Measurements from ENCODE around the gene CAPN12. TPM values are rescaled to one million over a fixed set of nuclear protein-coding genes. Genes with fewer than 3 reads are reported as not detected.

Gene CAPN12
- total RNA-seq, 1 experiment from 2014 or later: 43.9 TPM

GRCh38 chr19:38737921-38738737 is 6.1 kb downstream of the CAPN12 start:
- Histone ChIP-seq H3K4me2 (no peak overlapping the region), H3F3A (ENCODE audit: insufficient read depth, low read depth) (peaks cover 28% of the 10 kb centered on the region), H3K27ac (no peak overlapping the region), H3K79me2 (ENCODE audit: low read depth) (peaks cover 21% of the 10 kb centered on the region), H2AFZ (no peak overlapping the region), H3K27me3 (ENCODE audit: insufficient read depth, low read depth) (no peaks in the 10 kb centered on the region), H3K4me1 (replicated peaks; ENCODE audit: insufficient read depth) (peaks cover 15% of the 10 kb centered on the region), H3K9me2 (ENCODE audit: insufficient read depth) (no peaks in the 10 kb centered on the region), H3K36me3 (ENCODE audit: low read depth) (no peaks in the 10 kb centered on the region), H4K20me1 (ENCODE audit: insufficient read depth) (no peaks in the 10 kb centered on the region), H3K4me3 (no peak overlapping the region), H3K9me3 (ENCODE audit: insufficient read depth, low read depth) (no peaks in the 10 kb centered on the region)
- ChIA-PET POLR2A (ENCODE audit: unreplicated experiment) (no interaction called here), CTCF (no interaction called here)
- no peak for DNase-seq
- TF ChIP-seq EZH2 (IDR thresholded peaks at IDR 0.05; ENCODE audit: low read depth): no peak
- TF ChIP-seq CTCF (conservative IDR thresholded peaks at IDR 0.05): no peak
- BruUV-seq (replicated peaks): no TSS peak
- intact Hi-C loops (cut with micrococcal nuclease; ENCODE audit: unreplicated experiment): loop anchor here (10.0 kb wide), 1 partner anchor 223 kb away; no protein-coding TSS in a partner anchor

DNA sequence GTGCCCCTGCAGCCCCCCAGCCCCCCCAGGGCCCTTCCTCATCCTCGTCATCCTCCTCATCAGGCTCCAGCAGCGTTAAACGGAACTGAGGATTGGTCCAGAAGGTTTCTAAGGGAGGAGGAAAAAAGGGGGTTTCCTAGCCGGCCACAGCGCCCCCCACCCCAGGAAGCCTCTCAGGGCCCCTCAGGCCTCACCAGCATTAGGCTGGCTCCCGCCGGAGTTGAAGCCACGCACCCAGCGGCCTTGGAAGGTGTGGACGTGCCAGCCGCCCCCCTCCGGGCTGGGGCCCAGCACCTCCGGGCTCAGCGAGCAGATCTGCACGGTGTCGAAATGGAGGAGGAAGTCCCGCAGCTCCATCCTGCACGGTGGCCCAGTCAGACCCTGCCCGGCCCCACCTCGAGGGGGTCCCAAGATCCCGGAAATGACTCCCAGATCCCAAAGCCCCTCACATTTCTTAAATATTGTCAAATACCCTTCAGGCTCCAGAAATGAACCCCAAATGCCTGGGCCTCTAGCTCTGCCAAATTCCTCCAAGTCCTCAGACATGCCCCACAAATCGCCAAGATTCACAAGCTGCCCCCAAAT is 6.9 kb downstream of the CAPN12 start:
- no peak for DNase-seq
- Histone ChIP-seq H3K4me1 (replicated peaks; ENCODE audit: insufficient read depth) (peaks cover 22% of the 10 kb centered on the region), H4K20me1 (ENCODE audit: insufficient read depth) (no peaks in the 10 kb centered on the region), H3K9me3 (ENCODE audit: insufficient read depth, low read depth) (no peaks in the 10 kb centered on the region), H2AFZ (no peak overlapping the region), H3K27me3 (ENCODE audit: insufficient read depth, low read depth) (no peaks in the 10 kb centered on the region), H3K9me2 (ENCODE audit: insufficient read depth) (no peaks in the 10 kb centered on the region), H3K4me2 (no peak overlapping the region), H3K36me3 (ENCODE audit: low read depth) (no peaks in the 10 kb centered on the region), H3F3A (ENCODE audit: insufficient read depth, low read depth) (peaks cover 33% of the 10 kb centered on the region), H3K27ac (no peak overlapping the region), H3K4me3 (no peak overlapping the region), H3K79me2 (ENCODE audit: low read depth) (peaks cover 22% of the 10 kb centered on the region)
- ChIA-PET CTCF (interaction anchor here (0.8 kb wide), 1 partner anchor 93 kb away, joined by 7 read pairs; no protein-coding TSS in a partner anchor), POLR2A (ENCODE audit: unreplicated experiment) (no interaction called here)
- BruUV-seq (replicated peaks): TSS peak; percentile 3
- intact Hi-C loops (cut with micrococcal nuclease; ENCODE audit: unreplicated experiment): loop anchor here (10.0 kb wide), 1 partner anchor 223 kb away; no protein-coding TSS in a partner anchor
- no peak for TF ChIP-seq CTCF (conservative IDR thresholded peaks at IDR 0.05)
- no peak for TF ChIP-seq EZH2 (IDR thresholded peaks at IDR 0.05; ENCODE audit: low read depth)

DNA sequence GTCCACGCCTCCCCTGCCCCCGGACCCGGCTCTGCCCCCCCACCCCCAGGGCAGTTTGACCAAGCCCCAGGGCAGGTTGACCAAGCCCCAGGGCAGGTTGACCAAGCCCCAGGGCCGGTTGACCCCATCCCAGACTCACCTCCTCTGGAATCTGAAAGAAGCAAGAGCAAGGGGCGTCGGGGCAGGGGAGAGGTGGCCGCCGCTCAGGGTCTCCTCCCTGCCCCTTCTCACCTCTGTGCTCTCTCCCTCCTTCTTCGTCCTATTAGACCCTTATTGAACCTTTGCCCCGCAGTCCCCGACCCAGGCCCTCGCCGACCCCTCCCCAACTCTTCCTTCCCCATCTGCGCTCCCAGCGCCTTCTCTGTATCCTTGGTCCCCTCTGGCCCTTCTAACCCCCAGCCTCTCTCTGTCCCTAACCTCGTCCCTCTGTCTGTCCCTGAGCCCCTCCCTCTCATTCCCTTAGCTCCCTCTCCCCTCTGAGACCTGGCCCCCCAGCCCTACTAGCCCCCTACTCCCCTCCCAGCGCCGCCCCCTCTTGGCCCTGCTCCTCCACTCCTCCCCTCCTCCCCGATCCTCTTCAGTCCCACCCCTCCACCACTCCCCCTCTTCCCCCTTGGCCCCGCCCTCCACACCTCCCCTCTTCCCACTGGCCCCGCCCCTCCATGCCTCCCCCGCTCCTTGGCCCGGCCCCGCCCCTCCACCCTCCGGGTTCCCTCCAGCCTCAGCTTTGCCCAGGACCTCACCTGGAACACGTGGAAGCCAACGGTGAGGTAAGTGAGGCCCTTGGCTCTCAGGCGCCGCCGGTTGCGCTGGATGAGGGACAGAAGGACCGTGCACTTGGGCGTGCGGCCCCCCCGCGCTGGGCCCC is 7.6 kb downstream of the CAPN12 start:
- no peaks in the 10 kb centered on the region for H4K20me1 ChIP-seq (ENCODE audit: insufficient read depth)
- H3K27me3 ChIP-seq (ENCODE audit: insufficient read depth, low read depth): no peaks in the 10 kb centered on the region
- H2AFZ ChIP-seq: no peak overlapping the region
- peaks cover 22% of the 10 kb centered on the region for H3K79me2 ChIP-seq (ENCODE audit: low read depth)
- intact Hi-C loops (cut with micrococcal nuclease; ENCODE audit: unreplicated experiment): loop anchor here (1.0 to 10.0 kb wide), 2 partner anchors 95 to 222 kb away; partner anchors contain the start of gene ECH1
- ChIA-PET POLR2A (ENCODE audit: unreplicated experiment) (interaction anchor here (0.6 to 0.7 kb wide), 3 partner anchors 94 to 699 kb away, joined by 3 to 6 read pairs (median 5); partner anchors contain the start of genes FBXO17 and RPS16), CTCF (interaction anchor here (0.7 to 0.8 kb wide), 2 partner anchors 37 to 94 kb away, joined by 3 to 7 read pairs; no protein-coding TSS in a partner anchor)
- H3K9me3 ChIP-seq (ENCODE audit: insufficient read depth, low read depth): no peaks in the 10 kb centered on the region
- peaks cover 30% of the 10 kb centered on the region for H3K4me1 ChIP-seq (replicated peaks; ENCODE audit: insufficient read depth)
- H3K36me3 ChIP-seq (ENCODE audit: low read depth): no peaks in the 10 kb centered on the region
- no peaks in the 10 kb centered on the region for H3K9me2 ChIP-seq (ENCODE audit: insufficient read depth)
- DNase-seq: peak in 1 of 2 experiments; percentile 47
- H3K4me2 ChIP-seq: peak overlapping the region; percentile 49
- no peak for TF ChIP-seq EZH2 (IDR thresholded peaks at IDR 0.05; ENCODE audit: low read depth)
- no peak for TF ChIP-seq CTCF (conservative IDR thresholded peaks at IDR 0.05)
- no TSS peak for BruUV-seq (replicated peaks)
- H3K27ac ChIP-seq: peak overlapping the region; percentile 41; the same call in 1 of the 2 replicates
- peak overlapping the region; percentile 49; the same call in 1 of the 2 replicates for H3K4me3 ChIP-seq
- H3F3A ChIP-seq (ENCODE audit: insufficient read depth, low read depth): peaks cover 37% of the 10 kb centered on the region

Data from PC-9 (cell line).